Heart left ventricle (tissue), 11 donors: ENCODE data around the gene DCN. TPM values are rescaled to one million over a fixed set of nuclear protein-coding genes. Genes with fewer than 3 reads are reported as not detected.

Source experiments
- polyA plus RNA-seq, 2 donors: library from polyadenylated mRNA; stranded (reverse); fragments of 200-250 nt; gene quantifications; one replicate each; pipeline ENCODE4 v1.2.3, GENCODE V29; 2013
- total RNA-seq, 9 donors: library from RNA; depleted of rRNA in 2 of 9; stranded (reverse); fragments of >200 nt in 2 of 9; fragmentation: NEBNext Ultra II Directional in 3 of 9; extraction: Animal tissue kit (Norgen Biotek cat#: 25700) in 3 of 9; gene quantifications; one replicate each; pipeline versions ENCODE4 v1.1.0 to v1.2.4, GENCODE V29; 2016 to 2023
- donor health status: ischemic (EF 13 %, LVEDD 7.1; RV severe dilation, severe dysfunction).
- donor health status: healthy with polysubstance abuse.
- donor health status: DM: no; HTN: yes; CAD: no.
- donor health status: DM: no; HTN: no; CAD: no.
- donor health status: ischemic (EF 25% LVEDD 5.7; RV mildly dilated, moderate dysfunction).
- donor health status: healthy.
- donor health status: DM: yes; HTN: yes; CAD: no.
- donor health status: PGD.
- donor health status: nonischemic (EF 23%, LVEDD 6.1; RV moderate dilation, normal function).

DCN gene
- total and polyA plus RNA-seq, 11 donors: 238 to 1,187 (median 536) TPM

Other genes with a start within 250 kb of the DCN start
- gene CCER1, start 227.6 kb downstream of the DCN start, total RNA-seq: not detected
- gene CCER1, start 227.6 kb downstream of the DCN start, polyA plus RNA-seq: not detected
- gene EPYC, start 177.8 kb downstream of the DCN start, total RNA-seq: not detected
- not detected for gene EPYC, start 177.8 kb downstream of the DCN start, polyA plus RNA-seq
- not detected for gene KERA, start 124.8 kb downstream of the DCN start, total RNA-seq
- gene KERA, start 124.8 kb downstream of the DCN start, polyA plus RNA-seq: not detected
- 100 to 1,000 TPM in 5 of 9 donors, 10 to 100 TPM in 4; 25.3 to 249 (median 102) TPM for gene LUM, start 71.3 kb downstream of the DCN start, total RNA-seq
- gene LUM, start 71.3 kb downstream of the DCN start, polyA plus RNA-seq: 10 to 100 TPM; 21.8 to 36.4 TPM